GM18867 (cell line): ENCODE measurements around the gene TMEM178B.

Experiments
- ATAC-seq: cut with Tn5 transposase; IDR thresholded peaks from one replicate; pipeline ENCODE4 v1.9.1; 2021; ENCODE audit warnings: mild to moderate bottlenecking, moderate library complexity; ENCODE audit not compliant: unreplicated experiment

TMEM178B gene

DNA sequence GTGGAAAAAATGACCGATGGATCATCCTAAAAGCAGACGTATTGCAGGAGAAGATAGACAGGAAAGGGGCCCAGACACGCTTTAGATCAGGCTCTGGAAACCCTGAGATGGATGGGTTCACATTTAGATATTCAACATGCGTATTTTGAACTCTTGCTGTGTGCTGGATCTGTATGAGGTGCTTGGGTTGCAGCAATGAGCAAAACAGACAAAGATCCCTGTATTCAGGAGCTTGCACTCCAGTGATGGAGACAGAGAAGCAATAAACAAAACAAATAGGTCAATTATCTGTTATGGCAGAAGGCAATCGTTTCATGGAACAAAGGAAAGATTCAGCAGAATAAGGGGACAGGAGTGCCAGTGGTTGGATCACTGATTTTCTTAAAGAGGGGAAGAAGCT, 275.5 kb downstream of the TMEM178B start:
- no peak for ATAC-seq

DNA sequence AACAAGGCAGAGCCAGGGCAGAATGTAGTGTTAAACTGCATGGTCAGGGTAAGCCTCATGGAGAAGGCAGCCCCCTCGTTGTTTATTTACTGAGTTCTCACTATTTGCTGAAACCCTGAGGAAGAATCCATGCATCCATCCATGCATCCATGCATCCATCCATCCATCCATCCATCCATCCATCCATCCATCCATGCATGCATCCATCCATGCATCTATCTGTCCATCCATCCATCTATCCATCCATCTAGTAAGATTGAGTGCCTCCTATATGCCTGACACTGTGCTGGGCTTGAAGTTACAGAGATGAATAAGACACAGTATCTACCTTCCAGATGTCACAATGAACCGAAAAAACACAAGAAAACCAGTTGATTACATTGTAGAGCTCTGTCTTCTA, 275.9 kb downstream of the TMEM178B start:
- no peak for ATAC-seq

DNA sequence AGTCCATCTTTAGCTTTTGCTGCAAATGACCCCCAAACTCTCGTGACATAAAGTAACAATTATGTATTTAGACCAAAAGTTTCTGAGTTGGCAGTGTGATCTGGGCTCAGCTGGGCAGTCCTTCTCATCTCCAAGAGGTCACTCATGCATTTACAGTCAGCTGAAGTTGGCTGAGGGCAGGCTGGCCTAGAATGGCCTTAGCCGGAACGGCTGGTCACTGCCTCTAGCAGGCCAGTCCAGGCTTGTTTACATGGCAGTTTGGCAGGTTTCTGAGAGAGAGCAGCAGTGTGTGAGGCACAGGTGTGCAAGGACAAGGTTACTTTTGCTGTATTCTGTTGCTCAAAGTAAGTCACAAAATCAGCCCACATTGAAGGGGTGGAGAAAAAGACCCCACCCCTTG, 277.3 kb downstream of the TMEM178B start:
- ATAC-seq, result no peak

DNA sequence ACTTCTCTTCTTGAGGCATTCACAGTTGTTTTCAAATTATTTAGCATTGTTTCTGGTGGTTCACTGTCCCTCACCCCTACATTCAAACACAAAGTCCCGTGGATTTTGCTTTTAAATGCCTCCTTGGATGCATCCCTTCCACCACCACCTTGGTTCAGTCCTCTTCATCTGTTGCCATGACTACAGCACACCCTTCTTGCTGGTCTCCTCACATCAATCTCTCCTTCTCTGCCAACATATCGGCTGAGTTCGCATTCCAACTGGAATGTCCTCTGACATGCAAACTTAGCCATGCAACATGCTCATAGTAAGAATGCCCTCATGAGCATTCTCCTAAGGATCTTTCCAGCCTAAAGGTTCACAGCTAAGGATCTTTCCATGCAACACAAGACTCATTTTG, 279.1 kb downstream of the TMEM178B start:
- no peak for ATAC-seq

DNA sequence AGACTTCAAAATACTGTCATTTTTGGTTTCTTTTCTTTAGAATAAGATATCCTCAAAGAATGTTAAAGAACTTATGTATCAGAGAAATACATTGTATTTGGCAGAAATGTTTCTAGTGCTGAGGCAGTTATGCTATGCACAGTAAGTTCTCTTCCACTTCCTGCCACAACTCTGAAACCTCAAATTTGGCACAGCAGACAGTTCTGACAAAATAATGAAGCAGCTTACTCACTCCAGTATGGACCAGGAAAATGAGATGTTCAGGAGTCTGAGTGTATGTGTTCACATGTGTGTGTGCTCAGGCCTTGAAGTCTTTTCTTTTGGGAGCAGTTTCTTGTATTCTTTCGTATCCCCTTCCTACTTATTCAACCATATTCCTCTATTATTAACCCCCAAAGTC, 280.4 kb downstream of the TMEM178B start:
- no peak for ATAC-seq

DNA sequence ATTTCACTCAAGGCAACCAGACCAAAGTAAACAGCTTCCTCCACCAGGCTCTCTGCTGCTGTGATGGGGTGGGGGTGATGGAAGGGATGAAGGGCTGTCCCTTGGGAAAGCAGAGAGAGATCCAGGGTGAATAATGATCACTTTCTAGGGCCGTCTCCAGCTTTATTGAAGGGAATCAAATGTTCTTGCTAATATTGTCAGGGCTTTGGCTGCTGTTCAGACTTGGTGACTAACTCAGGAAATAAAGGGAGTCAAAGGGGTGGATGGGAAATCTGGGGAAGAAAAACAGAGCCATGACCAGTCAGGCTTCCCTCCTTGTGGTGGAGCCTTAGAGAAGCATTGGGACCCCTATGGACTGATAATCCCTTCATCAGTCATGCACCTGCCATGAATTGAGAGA, 281.2 kb downstream of the TMEM178B start:
- ATAC-seq, result no peak

DNA sequence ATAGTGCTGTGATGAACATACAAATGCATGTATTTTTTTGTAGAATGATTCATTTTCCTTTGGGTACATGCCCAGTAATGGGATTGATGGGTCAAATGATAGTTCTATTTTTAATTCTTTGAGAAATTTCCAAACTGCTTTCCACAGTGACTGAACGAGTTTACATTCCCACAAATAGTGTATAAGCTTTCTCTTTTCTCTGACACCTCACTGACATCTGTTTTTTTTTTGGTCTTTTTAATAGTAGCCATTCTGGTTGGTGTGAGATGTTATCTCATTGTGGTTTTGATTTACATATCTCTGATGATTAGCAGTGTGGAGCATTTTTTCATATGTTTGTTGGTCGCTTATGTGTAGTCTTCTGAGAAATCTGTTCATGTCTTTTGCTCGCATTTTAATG, 282.3 kb downstream of the TMEM178B start:
- no peak for ATAC-seq

DNA sequence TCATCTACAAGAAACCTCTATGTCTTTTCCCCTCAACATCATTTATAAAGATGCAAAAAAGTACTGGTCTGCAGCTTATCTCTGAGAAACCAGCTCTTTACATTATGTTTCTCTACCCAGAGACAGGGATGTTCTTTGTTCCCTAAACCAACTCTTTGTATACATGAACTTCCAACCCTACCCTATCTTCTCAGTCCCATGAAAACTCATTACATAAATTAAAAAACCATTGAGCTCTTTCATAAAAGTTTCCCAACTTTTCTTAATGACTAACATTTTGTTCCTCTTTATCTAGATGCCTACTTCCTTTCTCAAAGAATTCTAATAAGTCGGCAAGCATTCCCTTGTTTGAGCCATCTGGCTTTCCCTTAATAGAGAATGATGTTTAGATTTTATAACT, 284.5 kb downstream of the TMEM178B start:
- ATAC-seq, result no peak

DNA sequence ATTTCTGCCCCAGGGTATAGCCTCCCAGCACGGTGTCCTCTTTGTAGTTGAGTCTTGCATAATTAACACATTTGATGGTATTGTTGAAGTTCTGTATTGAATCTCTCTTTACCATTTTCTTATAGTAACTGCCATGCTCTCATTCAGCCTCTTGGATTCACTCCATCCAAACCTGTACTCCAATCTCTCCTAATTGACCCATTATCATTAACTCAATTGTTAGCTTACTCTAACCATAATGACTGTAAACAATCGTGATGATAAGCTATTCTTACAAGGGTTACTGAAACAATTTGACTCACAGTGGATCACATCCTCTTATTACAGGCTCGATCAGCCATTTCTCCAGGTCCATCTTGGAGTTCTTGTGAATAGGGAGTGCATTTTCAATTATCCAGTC, 285.4 kb downstream of the TMEM178B start:
- ATAC-seq, result no peak

DNA sequence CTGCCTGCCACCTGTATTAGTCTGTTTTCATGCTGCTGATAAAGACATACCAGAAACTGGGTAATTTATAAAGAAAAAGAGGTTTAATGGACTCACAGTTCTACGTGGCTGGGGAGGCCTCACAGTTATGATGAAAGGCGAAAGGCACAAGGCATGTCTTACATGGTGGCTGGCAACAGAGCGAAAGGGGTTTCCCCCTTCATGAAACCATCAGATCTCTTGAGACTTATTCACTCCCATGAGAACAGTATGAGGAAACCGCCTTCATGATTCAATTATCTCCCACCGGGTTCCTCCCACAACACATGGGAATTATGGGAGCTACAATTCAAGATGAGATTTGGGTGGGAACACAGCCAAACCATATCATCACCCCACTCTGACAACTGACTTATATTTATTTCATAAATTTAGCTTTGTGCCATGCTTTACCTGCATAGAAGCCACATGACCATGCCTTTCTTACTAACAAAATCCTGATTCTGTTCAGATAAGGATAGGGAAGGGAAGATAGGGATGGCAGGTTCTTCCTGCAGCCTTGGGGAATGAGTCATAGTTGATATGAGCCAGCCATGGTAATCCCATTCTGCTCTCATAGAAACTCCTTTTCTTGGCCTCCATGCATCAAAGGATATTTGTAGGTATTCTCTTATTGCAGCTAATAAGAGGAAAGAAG, 286.0 kb downstream of the TMEM178B start:
- ATAC-seq, result no peak

DNA sequence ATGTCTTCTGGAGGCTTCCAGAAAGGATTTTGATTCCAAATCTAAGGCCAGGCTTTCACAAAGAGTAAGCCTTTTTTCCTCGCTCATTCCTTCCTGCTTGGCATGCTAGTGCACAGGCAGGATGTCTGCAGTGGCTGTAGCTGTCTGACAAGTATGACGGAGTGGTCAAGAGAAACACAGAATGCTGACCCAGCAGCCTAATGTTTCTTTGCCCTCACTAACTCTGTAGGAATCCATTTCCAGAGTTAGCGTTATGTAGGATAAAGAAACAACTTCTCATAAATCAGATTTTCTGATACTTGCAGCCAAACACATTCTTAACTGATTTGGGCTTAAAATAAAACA, 286.5 kb downstream of the TMEM178B start:
- no peak for ATAC-seq

DNA sequence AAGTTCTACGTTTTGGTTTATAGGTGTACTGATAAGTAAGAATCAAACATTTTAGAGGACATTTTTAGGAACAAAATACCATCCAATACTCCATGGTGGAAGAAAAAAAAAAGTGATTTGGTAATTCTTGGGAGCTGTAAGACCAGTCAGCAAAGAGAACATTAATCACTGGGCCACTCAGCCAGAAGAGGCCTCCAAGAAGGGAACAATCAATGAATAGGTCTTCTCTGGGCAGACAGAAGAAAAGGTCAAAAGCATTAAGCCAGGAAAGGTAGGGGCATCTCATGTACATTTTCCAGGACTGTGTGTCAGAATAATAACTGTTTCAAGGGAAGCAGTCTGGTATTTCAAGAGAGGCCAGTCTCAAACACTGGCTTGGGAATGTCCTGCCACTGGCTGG, 286.9 kb downstream of the TMEM178B start:
- no peak for ATAC-seq

DNA sequence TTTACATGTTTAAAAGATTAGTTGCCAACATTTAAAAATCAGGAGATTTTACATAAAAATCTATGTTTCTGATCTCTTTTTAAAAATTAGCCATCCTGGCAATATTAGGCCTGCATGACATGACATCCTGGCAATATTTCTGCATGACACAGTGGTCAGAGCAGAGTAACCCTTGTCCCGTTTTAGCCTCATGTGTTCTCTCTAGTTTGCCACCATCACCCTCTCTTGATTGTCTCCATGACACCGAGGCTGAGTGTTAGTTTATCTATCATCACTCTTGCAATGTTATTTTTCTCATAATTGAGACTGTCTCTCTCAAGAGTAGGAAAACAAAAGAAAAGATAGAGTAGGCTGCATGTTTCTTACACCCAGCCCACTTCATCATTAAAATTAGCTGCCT, 287.6 kb downstream of the TMEM178B start:
- ATAC-seq, result no peak

DNA sequence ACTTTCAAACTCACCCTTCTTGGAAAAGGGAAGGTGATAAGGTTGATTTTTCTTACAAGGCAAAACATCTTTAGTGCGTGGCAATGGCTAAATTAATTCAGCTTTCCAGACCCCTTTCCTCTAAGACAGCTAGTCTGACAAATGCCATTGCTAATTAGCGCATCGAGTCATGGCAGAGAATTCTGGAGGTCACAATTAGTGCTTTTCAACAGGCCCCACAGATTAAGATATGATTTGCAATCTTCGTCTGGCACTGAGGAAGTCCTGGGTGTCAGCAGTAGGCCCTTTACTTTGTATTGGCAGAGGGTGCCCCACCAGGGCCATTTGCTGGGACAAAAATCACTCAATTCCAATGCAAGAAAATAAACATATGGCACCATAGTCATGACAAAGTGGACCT, 288.1 kb downstream of the TMEM178B start:
- no peak for ATAC-seq

DNA sequence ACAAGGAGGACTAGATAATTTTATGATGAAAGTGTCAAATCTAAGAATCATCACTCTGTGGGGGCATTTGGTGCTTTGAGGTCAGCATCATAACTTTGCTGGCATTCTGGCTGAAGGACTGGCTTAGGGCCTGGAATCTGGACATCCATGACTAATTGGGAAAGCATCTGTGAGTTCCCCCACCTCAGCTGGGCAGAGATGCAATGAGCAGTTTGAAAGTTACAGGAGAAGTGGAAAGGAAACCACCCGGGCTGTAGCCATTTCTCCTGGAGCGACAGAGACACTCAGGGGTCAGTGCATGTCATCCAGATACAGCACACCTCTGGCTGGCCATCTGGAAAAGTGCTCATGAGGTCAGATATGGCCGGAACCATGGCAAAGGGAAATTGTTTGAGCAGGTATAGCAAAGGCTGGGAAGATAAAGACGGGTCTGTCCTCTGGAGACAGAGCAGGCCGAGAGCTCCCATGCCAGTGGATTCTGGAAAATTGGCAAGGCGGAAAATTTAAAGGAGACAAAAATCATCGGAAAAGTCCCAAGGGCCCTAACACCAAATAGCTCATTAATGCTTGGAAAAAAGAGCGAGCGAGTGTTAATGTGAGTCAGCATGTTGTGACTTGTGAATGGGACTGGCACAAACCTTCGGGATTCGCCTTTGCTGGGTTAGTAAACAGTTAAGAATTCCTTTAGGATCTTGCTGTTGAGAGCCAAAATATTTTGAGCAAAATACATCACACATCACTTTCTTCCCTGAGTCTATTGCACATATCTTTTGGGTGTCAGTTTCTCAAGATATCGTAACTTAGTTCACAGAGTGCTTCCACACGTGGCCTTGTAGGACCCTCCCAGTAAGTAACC, 288.9 kb downstream of the TMEM178B start:
- no peak for ATAC-seq

DNA sequence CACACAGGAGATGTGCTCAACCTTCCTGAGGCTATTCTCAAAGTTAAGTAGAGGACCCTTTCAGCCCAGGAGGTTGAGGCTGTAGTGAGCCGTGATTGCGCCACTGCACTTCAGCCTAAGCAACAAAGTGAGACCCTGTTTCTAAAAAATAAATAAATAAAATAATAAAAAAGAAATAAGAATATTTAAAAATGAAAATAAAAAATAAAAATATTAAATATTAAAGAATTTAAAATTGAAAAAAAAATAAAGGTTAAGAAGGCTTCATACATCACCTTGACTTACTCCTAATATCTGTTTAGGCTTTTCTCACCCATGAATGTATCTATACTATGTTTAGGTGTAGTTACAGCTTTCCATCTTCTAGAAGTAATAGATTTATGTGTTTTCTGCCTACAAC, 289.9 kb downstream of the TMEM178B start:
- ATAC-seq, result no peak

DNA sequence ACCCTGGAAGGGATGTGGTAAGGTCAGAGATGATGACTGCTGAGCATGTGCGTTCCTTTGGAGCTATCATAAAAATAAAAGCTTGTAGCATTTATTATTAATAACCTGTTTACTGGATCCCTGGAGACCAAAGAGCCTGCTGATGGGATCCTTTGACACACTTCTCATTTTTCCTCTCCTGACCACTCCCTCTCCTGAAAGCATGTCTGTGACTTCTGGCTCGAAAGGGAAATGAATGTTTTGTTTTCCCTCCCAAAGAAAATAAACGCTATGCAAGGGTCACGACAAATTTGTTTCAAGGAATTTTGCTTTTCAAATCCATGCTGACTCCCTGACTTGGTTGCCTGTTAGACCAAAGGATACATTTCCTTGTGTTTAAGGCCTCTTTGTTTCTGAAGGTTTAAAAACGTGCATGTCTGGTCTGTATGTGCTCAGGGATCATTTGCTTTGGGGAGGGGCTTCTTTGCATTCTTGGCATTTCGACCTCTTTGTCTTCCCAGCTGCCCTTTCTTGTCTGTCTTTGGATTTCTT, 292.3 kb downstream of the TMEM178B start:
- no peak for ATAC-seq

DNA sequence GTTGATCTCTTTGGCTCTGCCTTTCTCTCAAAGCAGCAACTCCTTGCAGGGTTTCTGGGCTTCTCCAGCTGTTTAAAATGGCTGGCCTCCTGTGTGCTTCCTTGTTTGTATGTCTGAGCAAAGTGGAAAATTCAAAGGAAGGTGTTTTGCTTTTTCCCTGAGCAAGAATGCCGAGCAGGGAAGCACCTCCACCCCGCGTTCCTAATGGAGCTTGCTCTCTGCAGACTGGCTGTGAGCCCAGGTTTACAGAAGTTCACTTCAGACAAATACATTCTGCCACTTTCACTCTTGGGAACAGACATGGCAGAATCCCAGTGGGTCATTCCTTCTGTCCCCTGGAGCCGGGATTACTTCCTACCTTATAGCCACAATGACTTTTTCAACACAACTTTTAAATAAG, 295.6 kb downstream of the TMEM178B start:
- ATAC-seq, result no peak

DNA sequence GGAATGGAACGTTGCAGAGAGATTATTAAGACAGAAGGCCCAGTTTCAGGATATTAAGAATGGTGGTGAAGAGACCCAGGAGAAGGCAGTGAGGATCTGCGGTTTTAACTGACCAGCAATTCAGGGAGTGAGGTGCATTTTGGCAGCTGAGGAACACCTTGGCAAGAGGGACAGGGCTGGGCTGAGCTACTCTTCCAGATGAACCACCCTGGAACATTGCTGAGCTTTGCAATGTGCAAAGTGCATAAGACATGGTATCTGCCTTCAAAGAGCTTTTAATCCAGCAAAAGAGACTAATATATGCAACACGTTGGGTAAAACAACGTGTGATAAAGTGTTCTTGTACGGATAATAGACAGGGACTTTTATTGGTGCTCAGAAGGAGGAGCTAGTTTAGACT, 296.3 kb downstream of the TMEM178B start:
- ATAC-seq, result no peak

DNA sequence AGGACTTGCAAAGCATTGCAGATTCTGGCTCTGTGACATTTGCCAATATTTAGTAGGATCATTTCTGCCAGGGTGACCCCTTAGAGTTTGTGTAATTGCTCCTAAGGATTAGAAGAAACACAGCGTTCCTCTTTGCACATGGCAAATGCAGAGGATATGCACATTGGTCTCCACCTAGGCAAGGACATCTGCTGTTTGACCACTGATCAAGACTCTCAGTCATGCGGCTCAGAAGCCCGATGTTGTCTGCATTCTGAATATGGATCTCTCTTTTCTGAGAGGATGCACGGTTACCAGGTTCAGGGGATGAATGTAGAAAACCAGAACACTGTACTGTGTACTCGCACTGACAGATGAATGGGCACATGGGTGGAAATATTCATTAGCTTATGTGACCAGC, 296.8 kb downstream of the TMEM178B start:
- ATAC-seq, result no peak

DNA sequence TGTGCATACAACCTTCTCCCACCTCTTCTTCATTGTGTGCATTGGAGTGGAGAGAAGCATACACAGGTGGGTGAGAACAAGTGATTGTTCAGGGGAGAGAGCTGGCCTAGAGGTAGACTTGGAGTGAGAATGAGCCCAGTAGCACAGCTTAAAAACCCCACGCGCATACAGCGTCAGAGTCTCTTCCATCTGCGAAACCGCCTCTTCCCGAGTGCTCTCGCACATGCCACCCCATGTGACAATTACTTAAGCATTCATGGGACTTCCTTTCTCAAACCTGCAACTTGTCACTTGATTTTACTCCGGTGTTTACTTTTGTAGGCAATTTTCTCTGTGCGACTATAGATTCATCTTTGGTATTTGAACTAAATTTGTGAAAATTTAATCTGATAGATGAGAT, 300.6 kb downstream of the TMEM178B start:
- no peak for ATAC-seq

DNA sequence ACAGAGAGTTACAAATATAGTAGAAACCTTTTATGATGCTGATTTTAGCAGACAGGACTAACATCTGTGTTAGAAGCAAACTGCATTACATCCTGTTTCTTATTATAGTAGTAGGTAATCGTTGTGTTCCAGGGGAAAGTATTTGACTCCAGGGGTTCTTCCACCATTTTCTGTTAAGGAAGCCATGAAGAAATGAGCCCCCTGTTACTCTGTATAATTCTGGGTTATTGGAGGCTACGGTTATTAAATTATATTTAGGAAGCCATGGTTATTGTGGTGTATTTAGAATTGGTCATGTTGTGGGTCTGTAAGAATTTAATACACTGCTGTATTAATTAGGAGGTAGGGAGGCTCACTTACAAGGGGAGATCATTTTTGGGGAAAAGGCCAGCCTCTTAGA, 301.6 kb downstream of the TMEM178B start:
- no peak for ATAC-seq
